Progenitor cell of endocrine pancreas (in vitro differentiated cells): Measurements from ENCODE around the gene TMEM72. TPM values are rescaled to one million over a fixed set of nuclear protein-coding genes. Genes with fewer than 3 reads are reported as not detected.
A peak's percentile ranks its signal among the peaks of the same experiment; 100 is the strongest.

Experiments used
- DNase-seq: peaks from one replicate; pipeline ENCODE4 v3.0.0; 2021; ENCODE audit warnings: low spot score; ENCODE audit not compliant: unreplicated experiment
- H3K27ac Mint-ChIP-seq: 2 replicates; pipeline ENCODE4 v1.8.0; 2021; ENCODE audit warnings: mild to moderate bottlenecking, moderate library complexity, mixed read lengths
- H3K27me3 Mint-ChIP-seq: 2 replicates; pipeline ENCODE4 v1.8.0; 2021; ENCODE audit warnings: mixed read lengths
- H3K36me3 Mint-ChIP-seq: 2 replicates; pipeline ENCODE4 v1.8.0; 2022; ENCODE audit warnings: mixed read lengths; ENCODE audit not compliant: insufficient read depth
- H3K4me1 Mint-ChIP-seq: 2 replicates; pipeline ENCODE4 v1.8.0; 2021; ENCODE audit warnings: low read depth, mixed read lengths
- H3K4me3 Mint-ChIP-seq: 2 replicates; pipeline ENCODE4 v1.8.0; 2021; ENCODE audit warnings: low read depth, mild to moderate bottlenecking, moderate library complexity, mixed read lengths
- H3K9me3 Mint-ChIP-seq: 2 replicates; pipeline ENCODE4 v1.8.0; 2021; ENCODE audit warnings: low read depth, mixed read lengths
- total RNA-seq: library from RNA; stranded (reverse); gene quantifications from 2 replicates; pipeline ENCODE4 v1.2.1, GENCODE V29; 2021
- TF ChIP-seq, protein P1 (sequence below): fragments of 200-600 bp; sonication (generic); IDR thresholded peaks from one replicate; pipeline ENCODE4 v1.5.0; 2021; ENCODE audit warnings: antibody characterized with exemption, mild to moderate bottlenecking; ENCODE audit not compliant: unreplicated experiment

TMEM72 gene
- total RNA-seq, 1 donor from 2014 or later: 0.93 TPM

GRCh38 chr10:44897049-44897448, 14.1 kb upstream of the TMEM72 start:
- TF ChIP-seq, protein P1, sequence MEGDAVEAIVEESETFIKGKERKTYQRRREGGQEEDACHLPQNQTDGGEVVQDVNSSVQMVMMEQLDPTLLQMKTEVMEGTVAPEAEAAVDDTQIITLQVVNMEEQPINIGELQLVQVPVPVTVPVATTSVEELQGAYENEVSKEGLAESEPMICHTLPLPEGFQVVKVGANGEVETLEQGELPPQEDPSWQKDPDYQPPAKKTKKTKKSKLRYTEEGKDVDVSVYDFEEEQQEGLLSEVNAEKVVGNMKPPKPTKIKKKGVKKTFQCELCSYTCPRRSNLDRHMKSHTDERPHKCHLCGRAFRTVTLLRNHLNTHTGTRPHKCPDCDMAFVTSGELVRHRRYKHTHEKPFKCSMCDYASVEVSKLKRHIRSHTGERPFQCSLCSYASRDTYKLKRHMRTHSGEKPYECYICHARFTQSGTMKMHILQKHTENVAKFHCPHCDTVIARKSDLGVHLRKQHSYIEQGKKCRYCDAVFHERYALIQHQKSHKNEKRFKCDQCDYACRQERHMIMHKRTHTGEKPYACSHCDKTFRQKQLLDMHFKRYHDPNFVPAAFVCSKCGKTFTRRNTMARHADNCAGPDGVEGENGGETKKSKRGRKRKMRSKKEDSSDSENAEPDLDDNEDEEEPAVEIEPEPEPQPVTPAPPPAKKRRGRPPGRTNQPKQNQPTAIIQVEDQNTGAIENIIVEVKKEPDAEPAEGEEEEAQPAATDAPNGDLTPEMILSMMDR: no peak
- H3K4me1 Mint-ChIP-seq: no peaks in the 10 kb centered on the region
- H3K9me3 Mint-ChIP-seq: no peaks in the 10 kb centered on the region
- H3K27me3 Mint-ChIP-seq: peaks cover 7% of the 10 kb centered on the region
- no peak for DNase-seq
- no peaks in the 10 kb centered on the region for H3K36me3 Mint-ChIP-seq
- no peak overlapping the region for H3K4me3 Mint-ChIP-seq
- no peak overlapping the region for H3K27ac Mint-ChIP-seq

- Mint-ChIP-seq H3K27me3 (peaks cover 7% of the 10 kb centered on the region), H3K4me3 (no peak overlapping the region), H3K4me1 (peaks cover 10% of the 10 kb centered on the region), H3K27ac (no peak overlapping the region), H3K9me3 (no peaks in the 10 kb centered on the region), H3K36me3 (no peaks in the 10 kb centered on the region)
- TF ChIP-seq, protein P1: no peak
- DNase-seq: no peak
Observed at GRCh38 chr10:44898665-44899064, 12.5 kb upstream of the TMEM72 start.

GRCh38 chr10:44899450-44900080, 11.6 kb upstream of the TMEM72 start:
- no peaks in the 10 kb centered on the region for H3K36me3 Mint-ChIP-seq
- peaks cover 11% of the 10 kb centered on the region for H3K4me1 Mint-ChIP-seq
- H3K27me3 Mint-ChIP-seq: peaks cover 7% of the 10 kb centered on the region
- H3K9me3 Mint-ChIP-seq: no peaks in the 10 kb centered on the region
- TF ChIP-seq, protein P1: no peak
- peak overlapping the region; percentile 81 for H3K27ac Mint-ChIP-seq
- no peak for DNase-seq
- no peak overlapping the region for H3K4me3 Mint-ChIP-seq

DNA sequence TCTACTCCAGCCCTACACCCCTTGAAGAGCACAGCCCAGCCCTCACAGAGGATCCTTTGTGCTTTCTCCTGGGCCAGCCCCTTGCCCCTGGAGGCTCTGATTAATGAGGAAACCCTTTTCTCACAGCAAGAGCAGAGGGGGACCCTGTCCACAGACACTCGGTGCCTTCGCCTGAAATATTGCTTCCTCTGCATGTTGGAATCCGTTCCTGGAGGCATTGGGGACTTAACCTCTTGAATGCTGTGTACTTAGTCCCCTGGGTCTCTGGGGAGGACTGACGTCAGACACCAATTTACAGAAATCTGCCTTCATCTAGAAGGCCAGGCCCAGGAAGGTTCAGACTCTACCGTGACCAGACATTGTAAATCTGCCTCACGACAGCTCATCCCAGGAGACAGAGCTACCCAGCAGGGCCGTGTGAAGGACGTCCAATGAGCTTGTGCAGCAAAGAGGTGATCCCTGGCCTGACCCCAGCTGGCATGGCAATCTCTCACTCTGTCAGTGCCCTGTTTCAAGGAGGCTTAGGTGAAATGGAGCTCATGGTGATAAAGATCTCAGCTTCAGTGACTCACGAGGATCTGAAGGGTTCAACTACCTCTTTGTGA, 8.1 kb upstream of the TMEM72 start:
- Mint-ChIP-seq H3K36me3 (no peaks in the 10 kb centered on the region), H3K4me3 (no peak overlapping the region), H3K4me1 (peaks cover 14% of the 10 kb centered on the region), H3K9me3 (no peaks in the 10 kb centered on the region), H3K27ac (no peak overlapping the region), H3K27me3 (peaks cover 3% of the 10 kb centered on the region)
- TF ChIP-seq, protein P1: no peak
- DNase-seq: no peak

DNA sequence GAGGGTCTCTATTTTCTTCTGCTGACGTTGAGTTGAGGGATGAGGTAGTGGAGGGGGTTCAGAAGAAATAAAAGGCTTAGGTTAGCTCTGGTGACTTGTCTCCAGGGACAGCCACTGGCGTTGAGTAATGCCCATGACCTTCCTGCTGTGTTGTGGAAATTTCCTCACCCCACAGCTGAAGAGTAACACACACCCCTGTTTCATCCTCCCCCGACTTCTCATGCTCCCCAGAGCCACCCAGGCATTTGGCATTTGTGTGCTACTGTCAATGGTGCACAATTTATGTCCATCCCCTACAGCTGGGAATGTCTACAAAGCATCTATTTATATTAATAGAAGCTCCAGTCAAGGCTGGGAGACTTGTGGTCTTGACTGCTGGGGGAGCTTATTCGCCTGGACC, 4.7 kb upstream of the TMEM72 start:
- no peak for DNase-seq
- Mint-ChIP-seq H3K36me3 (no peaks in the 10 kb centered on the region), H3K27ac (no peak overlapping the region), H3K9me3 (no peaks in the 10 kb centered on the region), H3K4me1 (peaks cover 41% of the 10 kb centered on the region), H3K4me3 (no peak overlapping the region), H3K27me3 (no peaks in the 10 kb centered on the region)
- TF ChIP-seq, protein P1: no peak
